CD4-positive, alpha-beta memory T cell (primary cell): ENCODE data around the gene CENPP. TPM values are rescaled to one million over a fixed set of nuclear protein-coding genes. Genes with fewer than 3 reads are reported as not detected.

Experiments
- CTCF ChIA-PET: fragments of 350-600 bp; sonication (Branson Sonifier 250); formaldehyde crosslinking; loops from one replicate; lab custom pipeline; 2021; ENCODE audit warnings: inconsistent platforms; ENCODE audit not compliant: partially characterized antibody; lab: Charles Lee
- POLR2A ChIA-PET: fragments of 350-600 bp; sonication (Branson Sonifier 250); formaldehyde crosslinking; loops from one replicate; lab custom pipeline; 2021; ENCODE audit not compliant: partially characterized antibody; lab: Charles Lee
- DNase-seq, 5 donors: peaks; one replicate each; pipeline versions ENCODE4 v3.0.0 to v3.0.0-alpha.2; 2020 to 2022; ENCODE audit warnings: mixed read lengths in 1 of 5
- H3K27ac ChIP-seq: one replicate; pipeline ENCODE4 v1.7.0; 2013; ENCODE audit warnings: low read depth, low read length
- H3K27me3 ChIP-seq: 2 replicates; pipeline ENCODE4 v1.7.0; 2013; ENCODE audit warnings: mild to moderate bottlenecking, low read length, moderate library complexity; ENCODE audit not compliant: insufficient read depth
- H3K36me3 ChIP-seq: 2 replicates; pipeline ENCODE4 v1.7.0; 2013; ENCODE audit warnings: mild to moderate bottlenecking, low read length, moderate library complexity; ENCODE audit not compliant: insufficient read depth
- H3K4me1 ChIP-seq: 2 replicates; pipeline ENCODE4 v1.7.0; 2013; ENCODE audit warnings: mild to moderate bottlenecking, low read length, moderate library complexity; ENCODE audit not compliant: insufficient read depth
- H3K4me3 ChIP-seq, 2 donors: one replicate each; pipeline ENCODE4 v1.7.0; 2013; ENCODE audit warnings: low read length in 2 of 2, mild to moderate bottlenecking in 1 of 2
- H3K9me3 ChIP-seq, 2 donors: one replicate each; pipeline ENCODE4 v1.7.0; 2013; ENCODE audit warnings: low read length in 2 of 2, control low read depth in 1 of 2; ENCODE audit not compliant: control insufficient read depth in 1 of 2
- H3K27ac Mint-ChIP-seq, 7 donors: one replicate each; pipeline ENCODE4 v1.8.0; 2020 to 2021; ENCODE audit warnings: mixed read lengths in 7 of 7, mild to moderate bottlenecking in 6 of 7, inconsistent platforms in 3 of 7, moderate library complexity in 3 of 7
- H3K27me3 Mint-ChIP-seq, 2 donors: one replicate each; pipeline ENCODE4 v1.8.0; 2020 to 2021; ENCODE audit warnings: mixed read lengths in 2 of 2
- H3K36me3 Mint-ChIP-seq, 2 donors: one replicate each; pipeline ENCODE4 v1.8.0; 2020 to 2021; ENCODE audit warnings: mixed read lengths in 2 of 2, inconsistent platforms in 1 of 2, mild to moderate bottlenecking in 1 of 2
- H3K4me1 Mint-ChIP-seq, 4 donors: one replicate each; pipeline ENCODE4 v1.8.0; 2020 to 2021; ENCODE audit warnings: mixed read lengths in 4 of 4, mild to moderate bottlenecking in 1 of 4
- H3K4me3 Mint-ChIP-seq, 8 donors: one replicate each; pipeline ENCODE4 v1.8.0; 2020 to 2021; ENCODE audit warnings: mixed read lengths in 8 of 8, mild to moderate bottlenecking in 7 of 8, moderate library complexity in 6 of 8, inconsistent platforms in 3 of 8
- H3K9me3 Mint-ChIP-seq, 8 donors: one replicate each; pipeline ENCODE4 v1.8.0; 2020 to 2021; ENCODE audit warnings: mixed read lengths in 8 of 8, mild to moderate bottlenecking in 5 of 8, inconsistent platforms in 3 of 8, moderate library complexity in 1 of 8
- intact Hi-C: fragments of 100-400 bp; cut with micrococcal nuclease; formaldehyde crosslinking; loops from one replicate; pipeline ENCODE4 v1.15.1; 2023
- polyA plus RNA-seq, 2 donors: library from polyadenylated mRNA; unstranded; fragments of 300-500 nt; fragmentation: Illumina TruSeq; gene quantifications; one replicate each; pipeline ENCODE4 v1.2.3, GENCODE V29; 2021
- total RNA-seq, 2 experiments: library from RNA; stranded (reverse); gene quantifications; one replicate each; pipeline ENCODE4 v1.2.3, GENCODE V29; 2021

CENPP gene
- total and polyA plus RNA-seq, 4 experiments from 2014 or later = 0.55 to 9.5 (median 3.4) TPM

GRCh38 chr9:92649007-92649406, 323.3 kb downstream of the CENPP start:
- H3K36me3 ChIP-seq = peaks cover 43% of the 10 kb centered on the region
- H3K4me1 Mint-ChIP-seq = peaks cover 0 to 3% (median under 1%) of the 10 kb centered on the region in 4 donors
- H3K36me3 Mint-ChIP-seq = peaks cover 64 to 74% of the 10 kb centered on the region in 2 donors
- no peak overlapping the region for H3K4me3 Mint-ChIP-seq
- H3K4me3 ChIP-seq = no peak overlapping the region
- no peaks in the 10 kb centered on the region for H3K4me1 ChIP-seq
- DNase-seq = no peak
- H3K27ac Mint-ChIP-seq = no peak overlapping the region
- peaks cover 5 to 22% (median 12%) of the 10 kb centered on the region in 8 donors for H3K9me3 Mint-ChIP-seq
- no peaks in the 10 kb centered on the region for H3K27me3 Mint-ChIP-seq
- H3K9me3 ChIP-seq = no peaks in the 10 kb centered on the region
- intact Hi-C loops = no loop called here
- POLR2A ChIA-PET = no interaction called here
- no peaks in the 10 kb centered on the region for H3K27me3 ChIP-seq
- CTCF ChIA-PET = no interaction called here
- H3K27ac ChIP-seq = no peak overlapping the region

GRCh38 chr9:92650296-92650695, 324.5 kb downstream of the CENPP start:
- Mint-ChIP-seq H3K4me1 (peaks cover 0 to 3% (median under 1%) of the 10 kb centered on the region in 4 donors), H3K27ac (no peak overlapping the region), H3K36me3 (peaks cover 54 to 68% of the 10 kb centered on the region in 2 donors), H3K4me3 (no peak overlapping the region), H3K9me3 (peaks cover 4 to 15% (median 9%) of the 10 kb centered on the region in 8 donors), H3K27me3 (no peaks in the 10 kb centered on the region)
- intact Hi-C loops = no loop called here
- H3K9me3 ChIP-seq = no peaks in the 10 kb centered on the region
- no peaks in the 10 kb centered on the region for H3K4me1 ChIP-seq
- no peak overlapping the region for H3K27ac ChIP-seq
- peaks cover 43% of the 10 kb centered on the region for H3K36me3 ChIP-seq
- POLR2A ChIA-PET = no interaction called here
- no peak for DNase-seq
- H3K4me3 ChIP-seq = no peak overlapping the region
- no peaks in the 10 kb centered on the region for H3K27me3 ChIP-seq
- CTCF ChIA-PET = interaction anchor here (0.7 to 1.1 kb wide), 2 partner anchors 16 to 277 kb away, joined by 3 to 4 read pairs; no protein-coding TSS in a partner anchor

- POLR2A ChIA-PET = interaction anchor here (1.7 kb wide), 1 partner anchor 19 kb away, joined by 6 read pairs; the partner anchor contains the start of gene IPPK
- Histone ChIP-seq H3K27ac (no peak overlapping the region), H3K36me3 (peaks cover 38% of the 10 kb centered on the region), H3K9me3 (no peaks in the 10 kb centered on the region), H3K27me3 (no peaks in the 10 kb centered on the region), H3K4me3 (no peak overlapping the region), H3K4me1 (no peaks in the 10 kb centered on the region)
- CTCF ChIA-PET = no interaction called here
- intact Hi-C loops = no loop called here
- H3K27ac Mint-ChIP-seq = peak overlapping the region in 1 of 7 donors; percentile 73
- no peak overlapping the region for H3K4me3 Mint-ChIP-seq
- peaks cover 0 to 4% (median under 1%) of the 10 kb centered on the region in 4 donors for H3K4me1 Mint-ChIP-seq
- no peak for DNase-seq
- peaks cover 0 to 8% (median 4%) of the 10 kb centered on the region in 8 donors for H3K9me3 Mint-ChIP-seq
- no peaks in the 10 kb centered on the region for H3K27me3 Mint-ChIP-seq
- peaks cover 51 to 67% of the 10 kb centered on the region in 2 donors for H3K36me3 Mint-ChIP-seq
Measured at GRCh38 chr9:92650839-92651621, 325.3 kb downstream of the CENPP start.

GRCh38 chr9:92652461-92652860, 326.7 kb downstream of the CENPP start:
- Histone ChIP-seq H3K27me3 (no peaks in the 10 kb centered on the region), H3K9me3 (no peaks in the 10 kb centered on the region), H3K27ac (no peak overlapping the region), H3K4me3 (no peak overlapping the region), H3K36me3 (peaks cover 33% of the 10 kb centered on the region), H3K4me1 (no peaks in the 10 kb centered on the region)
- Mint-ChIP-seq H3K4me3 (no peak overlapping the region), H3K4me1 (peaks cover 0 to 1% (median under 1%) of the 10 kb centered on the region in 4 donors), H3K9me3 (no peaks in the 10 kb centered on the region), H3K36me3 (peaks cover 47 to 64% of the 10 kb centered on the region in 2 donors), H3K27ac (peak overlapping the region in 1 of 7 donors; percentile 57), H3K27me3 (no peaks in the 10 kb centered on the region)
- POLR2A ChIA-PET = interaction anchor here (1.7 kb wide), 1 partner anchor 18 kb away, joined by 6 read pairs; the partner anchor contains the start of gene IPPK
- no peak for DNase-seq
- CTCF ChIA-PET = interaction anchor here (0.9 kb wide), 1 partner anchor 65 kb away, joined by 3 read pairs; no protein-coding TSS in a partner anchor
- intact Hi-C loops = no loop called here

DNA sequence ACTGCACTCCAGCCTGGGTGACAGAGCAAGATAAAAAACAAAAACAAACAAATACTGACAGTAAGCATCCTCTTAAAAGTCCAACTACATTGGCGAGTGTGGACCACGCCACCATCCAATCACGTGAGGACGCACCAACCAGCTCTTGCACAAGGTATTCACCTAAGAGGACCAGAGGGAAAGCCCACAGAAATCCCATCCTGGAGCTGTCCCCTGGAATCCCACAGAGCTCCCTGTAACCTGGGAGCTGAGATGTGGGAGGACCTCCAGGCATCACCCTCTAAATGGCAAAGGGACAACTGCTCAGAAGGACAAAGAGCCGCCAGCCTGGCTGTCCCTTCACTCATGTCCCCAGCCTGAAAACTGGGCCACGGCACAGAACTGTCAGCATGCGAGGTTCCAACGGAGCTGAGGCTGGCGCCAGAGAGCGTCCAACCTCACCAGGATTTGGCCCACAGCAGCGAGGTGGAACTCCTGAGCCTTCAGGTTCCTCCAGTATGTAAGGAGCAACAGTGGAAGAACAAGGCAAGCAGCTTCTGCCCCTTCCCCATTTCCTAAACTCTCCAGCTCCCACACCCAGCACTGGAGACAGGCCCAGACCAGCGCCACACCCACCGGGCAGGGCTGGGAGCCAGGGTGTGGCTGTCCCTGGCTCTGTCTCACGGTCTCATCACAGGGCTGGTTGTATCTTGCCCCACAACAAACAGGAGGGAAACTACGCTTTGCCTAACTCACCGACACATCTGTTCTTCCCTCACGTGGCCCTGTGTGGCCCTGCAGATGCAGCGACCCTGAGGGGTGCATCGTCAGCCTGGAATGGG, 328.9 kb downstream of the CENPP start:
- H3K9me3 ChIP-seq = no peaks in the 10 kb centered on the region
- H3K4me3 ChIP-seq = no peak overlapping the region
- Mint-ChIP-seq H3K36me3 (peaks cover 29 to 54% of the 10 kb centered on the region in 2 donors), H3K9me3 (no peaks in the 10 kb centered on the region), H3K27ac (peak overlapping the region in 1 of 7 donors; percentile 70), H3K4me3 (no peak overlapping the region), H3K27me3 (no peaks in the 10 kb centered on the region), H3K4me1 (peaks cover 0 to 1% (median under 1%) of the 10 kb centered on the region in 4 donors)
- H3K27ac ChIP-seq = no peak overlapping the region
- POLR2A ChIA-PET = interaction anchor here (1.0 kb wide), 1 partner anchor 15 kb away, joined by 3 read pairs; the partner anchor contains the start of gene IPPK
- CTCF ChIA-PET = no interaction called here
- intact Hi-C loops = no loop called here
- H3K36me3 ChIP-seq = peaks cover 13% of the 10 kb centered on the region
- H3K4me1 ChIP-seq = no peaks in the 10 kb centered on the region
- H3K27me3 ChIP-seq = no peaks in the 10 kb centered on the region
- no peak for DNase-seq

DNA sequence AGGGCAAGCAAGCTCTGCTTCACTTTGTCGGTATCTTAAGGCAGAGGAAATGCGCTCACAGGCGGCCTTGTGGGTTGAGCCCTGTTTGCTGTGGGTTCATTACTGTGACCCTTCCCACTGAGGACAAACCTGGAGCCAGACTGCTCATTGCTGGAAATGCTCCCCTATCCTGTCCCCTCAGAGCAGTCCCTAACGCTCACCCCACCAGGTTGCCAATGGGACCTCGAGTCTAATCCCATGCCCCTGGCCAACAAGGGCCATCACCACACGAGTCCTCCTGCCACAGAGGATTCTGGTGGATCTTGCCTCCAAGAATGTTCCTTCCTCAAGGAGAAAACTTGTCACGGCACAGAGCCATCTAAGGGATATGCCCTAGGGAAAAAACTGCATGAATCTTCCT, 329.6 kb downstream of the CENPP start:
- no peak overlapping the region for H3K4me3 Mint-ChIP-seq
- peaks cover 28 to 50% of the 10 kb centered on the region in 2 donors for H3K36me3 Mint-ChIP-seq
- no peaks in the 10 kb centered on the region for H3K27me3 Mint-ChIP-seq
- ChIA-PET CTCF (no interaction called here), POLR2A (interaction anchor here (1.0 kb wide), 1 partner anchor 15 kb away, joined by 3 read pairs; the partner anchor contains the start of gene IPPK)
- peaks cover 1 to 5% (median 4%) of the 10 kb centered on the region in 4 donors for H3K4me1 Mint-ChIP-seq
- Histone ChIP-seq H3K27me3 (no peaks in the 10 kb centered on the region), H3K4me1 (no peaks in the 10 kb centered on the region), H3K27ac (no peak overlapping the region), H3K4me3 (no peak overlapping the region), H3K9me3 (no peaks in the 10 kb centered on the region), H3K36me3 (peaks cover 13% of the 10 kb centered on the region)
- no peak for DNase-seq
- H3K9me3 Mint-ChIP-seq = no peaks in the 10 kb centered on the region
- H3K27ac Mint-ChIP-seq = peak overlapping the region in 2 of 7 donors; percentile 25 to 70
- intact Hi-C loops = no loop called here
